H1 (cell line): ENCODE results near the gene SELENOS. TPM values are rescaled to one million over a fixed set of nuclear protein-coding genes. Genes with fewer than 3 reads are reported as not detected.

Source experiments
- CTCF ChIA-PET: fragments of 300-600 bp; sonication (Branson Sonifier 250); formaldehyde crosslinking; loops from one replicate; lab custom pipeline; 2021; ENCODE audit not compliant: partially characterized antibody; lab: Charles Lee
- POLR2A ChIA-PET: fragments of 300-600 bp; sonication (Branson Sonifier 250); formaldehyde crosslinking; loops from one replicate; lab custom pipeline; 2021; ENCODE audit warnings: inconsistent platforms; ENCODE audit not compliant: partially characterized antibody; lab: Charles Lee
- DNase-seq, 2 experiments: peaks; one replicate each; pipeline versions ENCODE4 v3.0.0 to v3.0.0-alpha.2; 2010 to 2022; ENCODE audit warnings: low spot score in 2 of 2, low read depth in 1 of 2, mixed read lengths in 1 of 2
- FAIRE-seq: peaks from 2 replicates; lab custom pipeline; 2011; peaks lifted over from hg19 to GRCh38; lab: Jason Lieb, UNC
- H2AFZ ChIP-seq: 2 replicates; pipeline ENCODE4 v1.8.1; 2012; ENCODE audit warnings: low read length, inconsistent platforms
- H2AK5ac ChIP-seq: 2 replicates; pipeline ENCODE4 v1.6.1; 2013; ENCODE audit warnings: low read depth, low read length
- H2BK120ac ChIP-seq: replicated peaks from 2 replicates; pipeline ENCODE3; 2013; ENCODE audit warnings: low read depth, low read length, inconsistent platforms
- H2BK12ac ChIP-seq: 2 replicates; pipeline ENCODE4 v1.6.1; 2013; ENCODE audit warnings: low read depth, low read length
- H2BK15ac ChIP-seq: 2 replicates; pipeline ENCODE4 v1.6.1; 2013; ENCODE audit warnings: low read length
- H2BK20ac ChIP-seq: 2 replicates; pipeline ENCODE4 v1.6.1; 2013; ENCODE audit warnings: low read length
- H2BK5ac ChIP-seq: 2 replicates; pipeline ENCODE4 v1.6.1; 2013; ENCODE audit warnings: low read depth, low read length
- H3K14ac ChIP-seq: 2 replicates; pipeline ENCODE4 v1.6.1; 2013; ENCODE audit warnings: inconsistent platforms; ENCODE audit not compliant: insufficient read length
- H3K18ac ChIP-seq: 2 replicates; pipeline ENCODE4 v1.6.1; 2013; ENCODE audit warnings: low read length; ENCODE audit errors: extremely low read depth
- H3K23ac ChIP-seq: 2 replicates; pipeline ENCODE4 v1.6.1; 2013; ENCODE audit warnings: inconsistent platforms; ENCODE audit not compliant: insufficient read length
- H3K23me2 ChIP-seq: 2 replicates; pipeline ENCODE4 v1.6.1; 2013; ENCODE audit warnings: low read depth, low read length
- H3K27ac ChIP-seq: 2 replicates; pipeline ENCODE4 v1.6.1; 2011; ENCODE audit warnings: low read depth, low read length, inconsistent platforms
- H3K27me3 ChIP-seq, 4 experiments: replicated peaks in 1 of 4; 1 replicate in 1 of 4; 2 replicates in 3 of 4; pipeline versions ENCODE4 v1.6.1 to v1.8.1; 2011 to 2013; ENCODE audit warnings: low read length in 3 of 4, mild to moderate bottlenecking in 3 of 4, inconsistent platforms in 2 of 4, mixed read lengths in 2 of 4, moderate library complexity in 1 of 4; ENCODE audit not compliant: control insufficient read depth in 3 of 4, insufficient read depth in 3 of 4; ENCODE audit errors: extremely low read depth in 1 of 4
- H3K36me3 ChIP-seq, 4 experiments: 2 replicates each; pipeline versions ENCODE4 v1.6.1 to v1.8.1; 2011 to 2013; ENCODE audit warnings: mild to moderate bottlenecking in 4 of 4, low read length in 3 of 4, moderate library complexity in 2 of 4, control low read depth in 1 of 4, inconsistent platforms in 1 of 4; ENCODE audit not compliant: insufficient read depth in 4 of 4, control insufficient read depth in 2 of 4
- H3K4ac ChIP-seq: replicated peaks from 2 replicates; pipeline ENCODE3; 2013; ENCODE audit warnings: low read length, low read depth, mixed read lengths, inconsistent platforms; ENCODE audit not compliant: insufficient read length
- H3K4me1 ChIP-seq, 4 experiments: replicated peaks in 1 of 4; 1 replicate in 1 of 4; 2 replicates in 3 of 4; pipeline versions ENCODE4 v1.6.1 to v1.8.1; 2011 to 2013; ENCODE audit warnings: low read length in 3 of 4, inconsistent platforms in 2 of 4, mixed read lengths in 1 of 4; ENCODE audit not compliant: insufficient read depth in 4 of 4, control insufficient read depth in 3 of 4
- H3K4me2 ChIP-seq, 2 experiments: 2 replicates each; pipeline versions ENCODE4 v1.6.1 to v1.8.1; 2011 to 2013; ENCODE audit warnings: low read depth in 2 of 2, low read length in 2 of 2, control low read depth in 1 of 2, inconsistent platforms in 1 of 2, mild to moderate bottlenecking in 1 of 2; ENCODE audit not compliant: insufficient read depth in 1 of 2
- H3K4me3 ChIP-seq, 4 experiments: fragments of 200-600, 300-600 bp in 1 of 4; sonication (generic), shearing (Covaris generic), sonication (Bioruptor Twin) in 1 of 4; 2 replicates each; pipeline versions ENCODE4 v1.5.1 to v1.8.1; 2011 to 2016; ENCODE audit warnings: low read length in 4 of 4, low read depth in 3 of 4, control low read depth in 2 of 4, inconsistent platforms in 2 of 4, mild to moderate bottlenecking in 2 of 4, mixed read lengths in 1 of 4, moderate library complexity in 1 of 4; ENCODE audit not compliant: insufficient read depth in 2 of 4; ENCODE audit errors: extremely low read depth in 1 of 4
- H3K56ac ChIP-seq: replicated peaks from 2 replicates; pipeline ENCODE3; 2013; ENCODE audit warnings: low read depth, mild to moderate bottlenecking, mixed read lengths, low read length, inconsistent platforms; ENCODE audit not compliant: insufficient read length
- H3K79me1 ChIP-seq: 2 replicates; pipeline ENCODE4 v1.6.1; 2013; ENCODE audit warnings: low read depth, low read length, control low read depth
- H3K79me2 ChIP-seq, 2 experiments: 2 replicates each; pipeline versions ENCODE4 v1.6.1 to v1.8.1; 2012 to 2013; ENCODE audit warnings: low read length in 2 of 2, mild to moderate bottlenecking in 2 of 2, inconsistent platforms in 1 of 2; ENCODE audit not compliant: insufficient read depth in 2 of 2, control insufficient read depth in 1 of 2
- H3K9ac ChIP-seq, 4 experiments: replicated peaks in 1 of 4; 1 replicate in 1 of 4; 2 replicates in 3 of 4; pipeline versions ENCODE4 v1.6.1 to v1.8.1; 2011 to 2013; ENCODE audit warnings: low read depth in 3 of 4, low read length in 3 of 4, control low read depth in 2 of 4, mild to moderate bottlenecking in 2 of 4, moderate library complexity in 2 of 4, inconsistent platforms in 1 of 4; ENCODE audit errors: extremely low read depth in 1 of 4
- H3K9me3 ChIP-seq, 2 experiments: 2 replicates each; pipeline versions ENCODE4 v1.6.1 to v1.8.1; 2012 to 2013; ENCODE audit warnings: mild to moderate bottlenecking in 2 of 2, moderate library complexity in 2 of 2, control low read depth in 1 of 2, inconsistent platforms in 1 of 2, low read depth in 1 of 2, low read length in 1 of 2, mixed read lengths in 1 of 2; ENCODE audit not compliant: insufficient read depth in 2 of 2
- H4K20me1 ChIP-seq, 2 experiments: replicated peaks in 1 of 2; 2 replicates each; pipeline versions ENCODE3 to v1.8.1; 2011 to 2013; ENCODE audit warnings: inconsistent platforms in 2 of 2, low read length in 2 of 2, mild to moderate bottlenecking in 1 of 2; ENCODE audit not compliant: insufficient read depth in 2 of 2, control insufficient read depth in 1 of 2
- H4K5ac ChIP-seq: 2 replicates; pipeline ENCODE4 v1.6.1; 2013; ENCODE audit warnings: low read length, low read depth, mixed read lengths, inconsistent platforms; ENCODE audit not compliant: insufficient read length
- H4K8ac ChIP-seq: 2 replicates; pipeline ENCODE4 v1.8.0; 2013; ENCODE audit warnings: mild to moderate bottlenecking, moderate library complexity, low read length, inconsistent platforms; ENCODE audit not compliant: insufficient read depth; ENCODE audit errors: extremely low read depth
- H4K91ac ChIP-seq: replicated peaks from 2 replicates; pipeline ENCODE3; 2013; ENCODE audit warnings: low read length, mixed read lengths, inconsistent platforms; ENCODE audit not compliant: insufficient read length
- ASH2L ChIP-seq: fragments of 200-600, 300-600 bp; sonication (generic); IDR thresholded peaks from one replicate; pipeline ENCODE4 v1.7.1; 2017; ENCODE audit warnings: low read length
- BCL11A ChIP-seq, 2 experiments: IDR thresholded peaks; one replicate each; pipeline ENCODE4 v1.6.1; 2011; ENCODE audit warnings: low read depth in 2 of 2, low read length in 2 of 2, mild to moderate bottlenecking in 2 of 2
- CREB1 ChIP-seq: IDR thresholded peaks from 2 replicates; pipeline ENCODE4 v1.6.1; 2012; ENCODE audit warnings: inconsistent platforms
- EGR1 ChIP-seq: IDR thresholded peaks from 2 replicates; pipeline ENCODE4 v1.6.1; 2011; ENCODE audit warnings: low read depth, low read length, borderline replicate concordance
- FOSL1 ChIP-seq: IDR thresholded peaks from 2 replicates; pipeline ENCODE4 v1.6.1; 2011; ENCODE audit warnings: mild to moderate bottlenecking, low read depth, low read length, moderate library complexity; ENCODE audit not compliant: insufficient read depth
- HDAC6 ChIP-seq: IDR thresholded peaks from one replicate; pipeline ENCODE4 v1.7.1; 2012; ENCODE audit warnings: low read depth, mild to moderate bottlenecking, inconsistent platforms, low read length, moderate library complexity
- KDM5A ChIP-seq: fragments of 200-600 bp; IDR thresholded peaks from 2 replicates; pipeline ENCODE4 v1.7.1; 2012; ENCODE audit warnings: mild to moderate bottlenecking, low read length, inconsistent platforms, mixed read lengths
- MAFK ChIP-seq: IDR thresholded peaks from 2 replicates; pipeline ENCODE4 v1.6.1; 2012; ENCODE audit warnings: low read depth, mild to moderate bottlenecking, improper control_type of control experiment, low read length
- NRF1 ChIP-seq: IDR thresholded peaks from 2 replicates; pipeline ENCODE4 v1.6.1; 2011; ENCODE audit warnings: mild to moderate bottlenecking, low read depth, low read length, improper control_type of control experiment
- POLR2AphosphoS5 ChIP-seq: IDR thresholded peaks from 2 replicates; pipeline ENCODE4 v1.6.1; 2011; ENCODE audit warnings: low read depth, low read length
- RXRA ChIP-seq: IDR thresholded peaks from 2 replicates; pipeline ENCODE4 v1.6.1; 2011; ENCODE audit warnings: low read depth, mild to moderate bottlenecking, low read length, moderate library complexity; ENCODE audit not compliant: insufficient read depth
- SAP30 ChIP-seq: fragments of 300-600 bp; sonication (generic); IDR thresholded peaks from 2 replicates; pipeline ENCODE4 v1.7.1; 2012; ENCODE audit warnings: low read length, moderate library complexity, mild to moderate bottlenecking, inconsistent platforms; ENCODE audit not compliant: insufficient read depth, insufficient replicate concordance
- SP2 ChIP-seq: IDR thresholded peaks from 2 replicates; pipeline ENCODE4 v1.6.1; 2012; ENCODE audit warnings: mild to moderate bottlenecking, low read length, inconsistent platforms
- SUZ12 ChIP-seq: fragments of 200-600 bp; sonication (generic); IDR thresholded peaks from 2 replicates; pipeline ENCODE4 v1.6.1; 2012; ENCODE audit warnings: mild to moderate bottlenecking, inconsistent platforms, low read length, moderate library complexity, mixed read lengths
- WGBS, 2 experiments: shearing (Covaris generic) in 1 of 2; methylation state at CpG; one replicate each; pipeline versions ENCODE4 v1.1.6 to v1.1.7; 2013 to 2015; ENCODE audit warnings: low lambda C conversion rate in 2 of 2, mixed read lengths in 2 of 2, inconsistent platforms in 1 of 2, low coverage in 1 of 2, missing lambda C conversion rate in 1 of 2; ENCODE audit not compliant: insufficient replicate concordance in 2 of 2, insufficient coverage in 1 of 2, insufficient read length in 1 of 2; ENCODE audit errors: extremely low coverage in 1 of 2, missing lambda C conversion rate in 1 of 2; 5-methylcytosine and 5-hydroxymethylcytosine counted together
- polyA plus RNA-seq, 7 experiments: library from polyadenylated mRNA; depleted of rRNA in 3 of 7; stranded (reverse) in 5 of 7; unstranded in 2 of 7; fragments of >200 nt in 5 of 7; fragments of 200-250 nt in 2 of 7; gene quantifications; 1 replicate in 5 of 7; 2 replicates in 1 of 7; 4 replicates in 1 of 7; pipeline versions ENCODE4 v1.2.1 to v1.2.3, GENCODE V29; 2011 to 2013; ENCODE audit warnings: missing spikeins in 2 of 7, mixed read lengths in 2 of 7
- total RNA-seq: library from RNA; stranded (reverse); fragmentation: NEBNext Ultra II Directional; extraction: Animal tissue kit (Norgen Biotek cat#: 25700); gene quantifications from 2 replicates; pipeline ENCODE4 v1.2.1, GENCODE V29; 2021
- TF ChIP-seq, protein P1 (sequence below): IDR thresholded peaks from 2 replicates; pipeline ENCODE4 v1.6.1; 2012; ENCODE audit warnings: inconsistent platforms

Gene SELENOS
- total and polyA plus RNA-seq, 2 of the 8 experiments (the other 6 are each of a cell fraction or from before 2014, with no cell fraction given) = 45.1 to 46.0 TPM

DNA sequence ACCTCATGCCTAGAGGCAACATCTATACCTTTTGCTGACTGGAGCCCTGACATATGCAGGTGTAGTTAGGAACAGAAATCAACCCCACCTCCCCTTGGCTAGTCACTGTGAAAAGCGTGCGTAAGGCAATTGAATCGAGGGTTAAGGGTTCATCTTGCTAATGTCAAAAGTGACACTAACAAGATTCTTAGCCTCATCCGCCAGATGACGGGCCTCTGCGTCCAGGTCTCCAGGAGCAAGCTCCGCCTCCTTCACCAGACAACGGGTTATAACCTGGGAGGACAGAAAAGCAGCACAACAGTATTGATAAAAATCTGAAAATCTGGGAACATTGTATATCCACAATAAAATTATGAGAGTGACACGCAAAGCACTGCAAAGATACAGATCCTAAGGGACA lies 4.7 kb downstream of the SELENOS start:
- DNase-seq (no peak), FAIRE-seq (no peak)
- no peak overlapping the region for H4K5ac ChIP-seq
- H2BK12ac ChIP-seq = no peak overlapping the region
- peaks cover 0 to 17% of the 10 kb centered on the region in 2 experiments; a peak in 3 of 4 replicates for H3K79me2 ChIP-seq
- H2BK20ac ChIP-seq = no peak overlapping the region
- no peak overlapping the region for H2AFZ ChIP-seq
- CTCF ChIA-PET = interaction anchor here (1.6 to 4.4 kb wide), 4 partner anchors 15 to 264 kb away, joined by 4 to 19 read pairs (median 8); no protein-coding TSS in a partner anchor
- no peak overlapping the region for H3K4me2 ChIP-seq
- POLR2A ChIA-PET = interaction anchor here (0.6 to 0.8 kb wide), 2 partner anchors 22 to 50 kb away, joined by 3 read pairs; no protein-coding TSS in a partner anchor
- peaks cover 0 to 2% (median 0%) of the 10 kb centered on the region in 4 experiments; a peak in 1 of 7 replicates for H3K4me1 ChIP-seq
- peaks cover 0 to 8% of the 10 kb centered on the region in 2 experiments for H4K20me1 ChIP-seq
- peaks cover 23 to 53% (median 42%) of the 10 kb centered on the region in 4 experiments for H3K36me3 ChIP-seq
- H3K27me3 ChIP-seq = no peaks in the 10 kb centered on the region
- no peaks in the 10 kb centered on the region for H3K9me3 ChIP-seq
- no peak overlapping the region for H4K8ac ChIP-seq
- H3K4ac ChIP-seq = no peak overlapping the region
- H3K23me2 ChIP-seq = peaks cover 5% of the 10 kb centered on the region
- no peak overlapping the region for H3K27ac ChIP-seq
- WGBS, 2 experiments = 90% methylated on average over 9 of the region's 9 CpGs; no CpG with 5 or more reads in 1 of the 2 experiments
- H2AK5ac ChIP-seq = no peak overlapping the region
- H3K9ac ChIP-seq = no peak overlapping the region; a peak in 1 of 7 replicates
- no peak overlapping the region for H3K4me3 ChIP-seq
- no peak overlapping the region for H4K91ac ChIP-seq
- no peak overlapping the region for H3K18ac ChIP-seq
- no peak overlapping the region for H3K14ac ChIP-seq
- no peak overlapping the region for H2BK5ac ChIP-seq
- H2BK15ac ChIP-seq = no peak overlapping the region
- no peak overlapping the region for H2BK120ac ChIP-seq
- H3K23ac ChIP-seq = no peak overlapping the region
- H3K79me1 ChIP-seq = no peaks in the 10 kb centered on the region; the same call in 1 of the 2 replicates
- H3K56ac ChIP-seq = no peak overlapping the region
- TF ChIP-seq SP2 = no peak
- TF ChIP-seq CREB1 = no peak
- TF ChIP-seq POLR2AphosphoS5 = no peak
- TF ChIP-seq EGR1 = no peak
- no peak for TF ChIP-seq ASH2L
- TF ChIP-seq NRF1 = no peak
- TF ChIP-seq RXRA = no peak
- no peak for TF ChIP-seq KDM5A
- TF ChIP-seq BCL11A (IDR thresholded peaks at IDR 0.05; ENCODE audit: low read depth in 2 of 2, low read length in 2 of 2) = no peak
- no peak for TF ChIP-seq MAFK
- TF ChIP-seq HDAC6 = no peak
- TF ChIP-seq, protein P1, sequence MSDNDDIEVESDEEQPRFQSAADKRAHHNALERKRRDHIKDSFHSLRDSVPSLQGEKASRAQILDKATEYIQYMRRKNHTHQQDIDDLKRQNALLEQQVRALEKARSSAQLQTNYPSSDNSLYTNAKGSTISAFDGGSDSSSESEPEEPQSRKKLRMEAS = no peak
- no peak for TF ChIP-seq SUZ12
- TF ChIP-seq SAP30 = no peak
- TF ChIP-seq FOSL1 = no peak
